Peyer's patch (tissue), 4 donors: ENCODE results near the gene PGPEP1. TPM values are rescaled to one million over a fixed set of nuclear protein-coding genes. Genes with fewer than 3 reads are reported as not detected.

ENCODE experiments used
- DNase-seq, 3 donors: peaks; one replicate each; pipeline ENCODE4 v3.0.0-alpha.2; 2017 to 2019
- H3K27ac ChIP-seq, 4 donors: fragments of 200-600 bp; sonication (generic); one replicate each; pipeline ENCODE4 v1.5.1; 2016 to 2019
- H3K27me3 ChIP-seq, 2 donors: fragments of 200-600 bp; sonication (generic); one replicate each; pipeline ENCODE4 v1.5.1; 2019
- H3K36me3 ChIP-seq, 3 donors: fragments of 200-600 bp; sonication (generic); one replicate each; pipeline ENCODE4 v1.5.1; 2016 to 2019
- H3K4me1 ChIP-seq, 4 donors: fragments of 200-600 bp; sonication (generic); one replicate each; pipeline ENCODE4 v1.5.1; 2016 to 2019
- H3K4me3 ChIP-seq, 4 donors: fragments of 200-600 bp; sonication (generic); 1 replicate in 3 of 4; 2 replicates in 1 of 4; pipeline ENCODE4 v1.5.1; 2016 to 2019; ENCODE audit warnings: mild to moderate bottlenecking in 1 of 4
- H3K9me3 ChIP-seq, 4 donors: fragments of 200-600 bp; sonication (generic); one replicate each; pipeline ENCODE4 v1.5.1; 2016 to 2019; ENCODE audit warnings: mild to moderate bottlenecking in 1 of 4
- POLR2A ChIP-seq, 2 donors: fragments of 450-650 bp; IDR thresholded peaks; one replicate each; pipeline ENCODE4 v1.5.1; 2017; ENCODE audit warnings: antibody characterized with exemption in 2 of 2, mild to moderate bottlenecking in 2 of 2, moderate library complexity in 2 of 2
- total RNA-seq, 4 donors: library from RNA; depleted of rRNA; stranded (reverse); fragments of >200 nt; gene quantifications; one replicate each; pipeline ENCODE4 v1.1.0, GENCODE V29; 2016
- TF ChIP-seq, protein P1 (sequence below), 6 experiments: fragments of 450-650 bp in 4 of 6; fragments of 200-600 bp in 2 of 6; sonication (generic) in 1 of 6; IDR thresholded peaks; one replicate each; pipeline ENCODE4 v1.5.1; 2017 to 2019; ENCODE audit warnings: antibody characterized with exemption in 6 of 6, mild to moderate bottlenecking in 3 of 6, moderate library complexity in 1 of 6

PGPEP1 gene
- total RNA-seq, 4 donors from 2014 or later: 45.4 to 138 (median 89.2) TPM

DNA sequence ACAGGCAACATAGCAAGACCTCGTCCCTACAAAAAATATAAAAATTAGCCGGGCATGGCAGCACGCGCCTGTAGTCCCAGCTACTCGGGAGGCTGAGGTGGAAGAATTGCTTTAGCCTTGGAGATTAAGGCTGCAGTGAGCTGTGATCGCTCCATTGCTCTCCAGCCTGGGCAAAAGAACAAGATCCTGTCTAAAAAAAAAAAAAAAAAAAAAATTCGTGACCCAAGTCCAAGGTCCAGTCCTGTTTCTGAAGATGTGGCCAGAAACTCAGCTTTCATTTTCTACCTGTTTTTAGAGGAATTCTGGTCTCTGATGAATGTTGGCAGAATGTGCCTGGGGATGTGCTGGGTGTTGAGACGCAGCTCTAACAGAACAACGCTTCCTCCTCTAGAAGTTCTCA lies 1.9 kb upstream of the PGPEP1 start:
- TF ChIP-seq, protein P1, sequence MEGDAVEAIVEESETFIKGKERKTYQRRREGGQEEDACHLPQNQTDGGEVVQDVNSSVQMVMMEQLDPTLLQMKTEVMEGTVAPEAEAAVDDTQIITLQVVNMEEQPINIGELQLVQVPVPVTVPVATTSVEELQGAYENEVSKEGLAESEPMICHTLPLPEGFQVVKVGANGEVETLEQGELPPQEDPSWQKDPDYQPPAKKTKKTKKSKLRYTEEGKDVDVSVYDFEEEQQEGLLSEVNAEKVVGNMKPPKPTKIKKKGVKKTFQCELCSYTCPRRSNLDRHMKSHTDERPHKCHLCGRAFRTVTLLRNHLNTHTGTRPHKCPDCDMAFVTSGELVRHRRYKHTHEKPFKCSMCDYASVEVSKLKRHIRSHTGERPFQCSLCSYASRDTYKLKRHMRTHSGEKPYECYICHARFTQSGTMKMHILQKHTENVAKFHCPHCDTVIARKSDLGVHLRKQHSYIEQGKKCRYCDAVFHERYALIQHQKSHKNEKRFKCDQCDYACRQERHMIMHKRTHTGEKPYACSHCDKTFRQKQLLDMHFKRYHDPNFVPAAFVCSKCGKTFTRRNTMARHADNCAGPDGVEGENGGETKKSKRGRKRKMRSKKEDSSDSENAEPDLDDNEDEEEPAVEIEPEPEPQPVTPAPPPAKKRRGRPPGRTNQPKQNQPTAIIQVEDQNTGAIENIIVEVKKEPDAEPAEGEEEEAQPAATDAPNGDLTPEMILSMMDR (IDR thresholded peaks at IDR 0.05): no peak
- TF ChIP-seq POLR2A (IDR thresholded peaks at IDR 0.05): no peak
- H3K27ac ChIP-seq: peak overlapping the region in 1 of 4 donors; percentile 32
- H3K9me3 ChIP-seq: no peaks in the 10 kb centered on the region
- H3K4me1 ChIP-seq: peaks cover 0 to 12% (median 0%) of the 10 kb centered on the region in 4 donors
- no peaks in the 10 kb centered on the region for H3K27me3 ChIP-seq
- DNase-seq: no peak
- H3K4me3 ChIP-seq: no peak overlapping the region
- H3K36me3 ChIP-seq: peaks cover 0 to 5% (median 0%) of the 10 kb centered on the region in 3 donors

DNA sequence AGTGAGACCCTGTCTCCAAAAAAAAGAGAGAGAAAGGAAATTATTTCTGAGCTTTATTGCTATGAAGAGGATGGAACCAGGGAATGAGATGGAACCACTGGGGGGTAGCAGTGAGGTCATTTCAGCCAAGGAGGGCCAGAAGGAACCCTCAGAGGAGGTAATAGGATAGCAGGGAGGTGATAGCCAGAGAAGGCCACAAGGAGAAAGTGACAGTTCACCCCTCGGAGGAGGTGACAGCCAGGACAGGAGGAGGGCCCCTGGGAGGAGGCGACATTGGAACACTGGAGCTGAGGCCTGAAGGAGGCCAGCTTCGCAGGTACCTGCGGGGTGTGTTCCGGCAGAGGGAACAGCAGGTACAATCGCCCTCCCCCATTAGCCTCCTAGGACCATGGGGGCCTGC lies 675 bp upstream of the PGPEP1 start:
- TF ChIP-seq, protein P1 (IDR thresholded peaks at IDR 0.05): peak in 2 of 6 experiments; percentile 11 to 14
- no peak for TF ChIP-seq POLR2A (IDR thresholded peaks at IDR 0.05)
- Histone ChIP-seq H3K9me3 (no peaks in the 10 kb centered on the region), H3K4me3 (peak overlapping the region in 3 of 4 donors; percentile 68 to 100 (median 99)), H3K4me1 (peaks cover 0 to 19% (median 0%) of the 10 kb centered on the region in 4 donors), H3K27ac (peak overlapping the region in 3 of 4 donors; percentile 89 to 96 (median 89)), H3K36me3 (peaks cover 0 to 5% (median 0%) of the 10 kb centered on the region in 3 donors), H3K27me3 (no peaks in the 10 kb centered on the region)
- DNase-seq: no peak

DNA sequence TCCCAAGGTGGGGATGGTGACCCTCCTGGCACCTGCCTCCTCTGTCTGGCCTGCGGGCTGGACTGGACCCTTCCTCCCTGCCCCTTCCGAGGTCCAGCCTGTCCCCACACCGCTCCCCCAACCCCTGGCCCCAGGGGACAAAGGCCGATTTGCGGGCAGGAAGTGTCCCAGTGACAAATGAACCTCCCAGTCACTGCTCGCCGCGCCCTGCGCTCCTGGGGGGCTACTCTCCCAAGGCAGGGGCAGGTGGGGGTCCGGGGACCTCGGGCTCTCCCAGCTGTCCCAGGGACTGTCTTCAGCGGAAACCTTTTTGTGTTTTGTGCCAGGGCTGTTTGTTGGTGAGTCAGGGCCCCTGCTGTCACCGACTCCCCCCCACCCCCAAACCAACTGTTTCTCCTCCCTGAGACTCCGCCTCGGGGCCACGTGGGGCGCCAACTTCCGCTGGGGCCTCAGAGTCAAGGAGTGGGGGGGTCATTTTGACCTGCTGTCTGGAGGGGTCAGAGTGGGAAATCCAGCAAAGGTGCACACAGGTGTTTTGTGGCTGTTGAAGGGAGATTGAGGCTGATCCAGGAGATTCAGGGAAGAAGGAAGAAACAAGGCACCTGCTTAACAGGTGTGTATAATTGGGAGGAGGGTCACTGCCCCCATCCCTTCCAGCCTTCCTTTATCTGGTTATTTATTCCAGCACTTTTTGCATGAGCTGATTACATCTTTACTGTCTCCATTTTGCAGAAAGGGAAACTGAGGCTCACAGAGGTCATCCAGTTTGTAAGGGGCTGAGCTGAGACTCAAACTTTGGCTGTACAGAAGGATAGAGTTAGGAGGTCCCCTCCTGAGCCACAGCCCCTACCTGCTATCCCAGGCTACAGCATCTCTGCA lies 831 bp downstream of the PGPEP1 start:
- Histone ChIP-seq H3K9me3 (no peaks in the 10 kb centered on the region), H3K4me3 (peak overlapping the region; percentile 68 to 100 (median 86)), H3K27ac (peak overlapping the region; percentile 86 to 96 (median 89)), H3K27me3 (no peaks in the 10 kb centered on the region), H3K4me1 (peaks cover 0 to 19% (median 0%) of the 10 kb centered on the region in 4 donors), H3K36me3 (peaks cover 0 to 5% (median 0%) of the 10 kb centered on the region in 3 donors)
- peak; percentile 82 to 88 (median 84) for DNase-seq
- TF ChIP-seq POLR2A (IDR thresholded peaks at IDR 0.05): peak in 1 of 2 donors; percentile 50
- TF ChIP-seq, protein P1 (IDR thresholded peaks at IDR 0.05): no peak

DNA sequence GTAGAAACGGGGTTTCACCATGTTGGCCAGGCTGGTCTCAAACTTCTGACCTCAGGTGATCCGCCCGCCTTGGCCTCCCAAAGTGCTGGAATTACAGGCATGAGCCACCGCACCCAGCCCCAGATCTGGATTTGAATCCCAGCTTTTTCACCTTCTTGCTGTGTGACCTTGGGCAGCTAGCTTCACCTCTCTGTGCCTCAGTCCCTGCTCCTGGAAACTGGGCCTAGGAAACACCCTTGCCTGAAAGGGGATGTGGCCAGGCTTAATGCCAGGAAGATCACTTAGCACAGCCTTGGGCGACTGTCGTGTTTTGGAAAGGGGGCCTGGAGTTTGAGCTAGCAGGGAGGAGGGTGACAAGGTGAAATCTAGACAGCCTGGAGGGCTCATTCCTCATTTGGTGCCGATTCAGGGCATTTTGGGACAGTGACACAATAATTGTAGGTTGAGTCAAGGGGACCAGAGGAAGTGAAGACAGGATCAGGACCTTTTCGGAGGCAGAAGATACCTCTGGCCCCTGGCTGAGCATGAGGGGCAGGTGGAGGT lies 1.8 kb downstream of the PGPEP1 start:
- Histone ChIP-seq H3K4me3 (peak overlapping the region in 1 of 4 donors; percentile 100), H3K27ac (peak overlapping the region in 1 of 4 donors; percentile 23), H3K4me1 (peaks cover 0 to 19% (median 0%) of the 10 kb centered on the region in 4 donors), H3K9me3 (no peaks in the 10 kb centered on the region), H3K27me3 (no peaks in the 10 kb centered on the region), H3K36me3 (peaks cover 0 to 5% (median 0%) of the 10 kb centered on the region in 3 donors)
- no peak for DNase-seq
- TF ChIP-seq POLR2A (IDR thresholded peaks at IDR 0.05): no peak
- TF ChIP-seq, protein P1 (IDR thresholded peaks at IDR 0.05): no peak

DNA sequence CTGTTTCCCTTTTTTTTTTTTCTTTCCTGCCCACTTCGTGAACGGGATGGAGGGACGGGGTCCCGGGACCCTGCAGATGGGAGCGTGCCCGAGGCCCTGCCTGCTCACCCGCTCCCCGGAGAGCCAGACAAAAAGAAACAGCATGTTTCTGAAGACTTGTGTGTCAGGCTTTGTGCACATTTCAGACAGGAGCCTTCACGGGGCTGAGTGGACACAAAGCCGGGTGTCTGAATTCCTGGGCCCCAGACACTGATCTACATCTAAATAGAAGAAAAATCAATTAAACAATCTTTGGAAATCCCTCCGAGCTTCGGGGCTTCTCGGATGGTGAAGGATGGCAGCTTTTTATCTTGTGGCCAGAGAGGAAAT lies 4.2 kb downstream of the PGPEP1 start:
- H3K27me3 ChIP-seq: no peaks in the 10 kb centered on the region
- TF ChIP-seq, protein P1 (IDR thresholded peaks at IDR 0.05): no peak
- no peak for TF ChIP-seq POLR2A (IDR thresholded peaks at IDR 0.05)
- no peak overlapping the region for H3K4me3 ChIP-seq
- peaks cover 0 to 16% (median 0%) of the 10 kb centered on the region in 3 donors for H3K36me3 ChIP-seq
- no peaks in the 10 kb centered on the region for H3K9me3 ChIP-seq
- no peak for DNase-seq
- peaks cover 0 to 13% (median 0%) of the 10 kb centered on the region in 4 donors for H3K4me1 ChIP-seq
- H3K27ac ChIP-seq: peak overlapping the region in 2 of 4 donors; percentile 25 to 33
